HG02571 (cell line): ENCODE measurements around the gene CEP41.

ENCODE experiments used
- ATAC-seq: cut with Tn5 transposase; IDR thresholded peaks from one replicate; pipeline ENCODE4 v1.9.1; 2021; ENCODE audit warnings: mild to moderate bottlenecking, moderate library complexity; ENCODE audit not compliant: unreplicated experiment

The CEP41 gene

DNA sequence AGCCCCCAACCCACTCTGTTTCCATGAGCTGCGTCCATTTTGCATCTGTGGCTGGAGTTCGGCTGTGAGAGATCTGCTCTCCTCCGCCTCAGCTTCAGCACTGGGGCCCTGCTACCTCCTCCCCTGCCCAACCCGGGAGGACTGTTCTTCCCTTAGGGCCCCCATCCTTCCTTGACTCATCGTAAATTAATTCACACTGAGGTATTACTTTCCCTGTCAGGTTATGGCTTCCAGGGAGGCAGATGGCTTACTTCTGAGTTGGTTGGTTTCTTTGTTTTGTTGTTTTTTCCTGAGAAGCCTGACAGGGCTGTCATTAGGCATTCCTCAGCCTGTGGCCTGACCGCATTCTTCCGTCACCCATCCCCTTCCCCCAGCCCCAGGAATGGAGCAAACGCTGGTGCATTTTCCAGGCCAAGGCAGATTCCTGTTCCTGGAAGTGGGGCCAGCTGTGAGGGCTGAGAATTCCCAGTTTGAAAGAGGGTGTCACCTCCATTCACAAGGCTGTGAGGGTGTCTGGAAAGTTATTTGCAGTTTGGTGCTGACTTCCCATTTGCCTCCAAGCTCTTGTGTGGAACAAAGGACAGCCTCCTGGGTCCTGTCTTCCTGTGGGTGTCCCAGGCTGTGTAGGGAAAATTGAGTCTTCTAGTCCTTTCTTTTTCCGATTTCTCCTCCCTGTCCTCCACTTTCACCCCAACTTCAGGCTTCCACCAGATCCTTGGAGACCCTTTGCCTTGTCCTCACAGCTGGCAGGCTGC is 84.5 kb downstream of the CEP41 start:
- no peak for ATAC-seq

DNA sequence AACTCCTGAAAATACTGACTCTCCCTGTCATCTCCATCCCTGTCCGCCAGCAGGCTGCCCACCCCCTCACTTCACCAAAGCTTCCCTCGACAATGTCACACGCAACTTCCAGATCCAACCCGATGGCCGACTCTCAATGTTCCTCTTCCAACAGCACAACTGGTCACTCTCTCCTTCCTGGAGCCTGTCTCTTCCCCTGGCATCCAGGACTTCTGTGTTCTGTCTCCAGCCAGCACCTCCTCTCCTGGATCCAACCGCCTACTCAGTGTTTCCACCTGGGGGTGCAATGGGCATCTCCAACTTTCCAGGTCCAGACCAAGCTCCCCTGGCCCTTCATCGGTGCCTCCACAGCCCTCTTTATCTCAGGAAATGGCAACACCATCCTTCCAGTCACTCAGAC is 87.6 kb downstream of the CEP41 start:
- no peak for ATAC-seq

DNA sequence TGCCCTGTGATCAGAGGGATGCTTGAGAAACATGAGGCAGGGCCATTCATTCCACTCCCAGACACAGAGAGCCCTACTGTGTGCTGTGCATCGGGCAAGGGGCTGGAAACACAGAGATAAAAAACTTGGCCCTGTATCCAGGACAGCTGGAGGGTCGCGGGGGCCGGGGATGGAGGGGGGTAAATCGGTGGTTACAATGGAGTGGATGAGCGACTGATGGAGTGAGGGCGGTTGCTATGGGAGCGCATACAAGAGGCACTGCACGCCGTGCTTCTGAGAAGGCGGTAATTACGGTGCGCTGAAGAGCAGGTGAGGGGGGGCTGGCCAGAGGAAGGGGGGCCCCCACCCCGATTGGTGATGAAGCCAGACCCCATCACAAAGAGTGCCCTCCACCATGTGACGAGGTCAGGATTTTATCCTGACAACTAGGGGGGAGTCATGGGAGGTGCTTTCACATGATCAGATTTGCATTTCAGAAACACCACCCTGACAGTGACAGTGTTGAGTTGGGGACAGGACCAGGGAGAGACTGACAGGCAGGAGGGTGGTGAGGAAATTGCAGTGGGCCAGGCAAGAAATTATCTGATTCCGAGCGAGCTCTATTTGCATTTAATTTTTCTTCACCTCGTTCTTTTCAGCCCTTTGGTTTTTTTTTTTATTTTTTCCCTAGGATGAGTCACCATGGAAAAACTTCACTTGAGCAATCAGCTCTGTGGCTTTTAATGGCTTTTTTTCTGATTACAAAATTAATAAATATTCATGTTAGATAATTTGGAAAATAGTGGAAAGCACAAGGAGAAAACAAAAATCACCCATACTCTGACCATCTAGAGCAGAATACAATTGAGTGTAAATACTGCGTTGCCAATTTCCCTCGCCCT is 88.4 kb downstream of the CEP41 start:
- ATAC-seq: no peak

DNA sequence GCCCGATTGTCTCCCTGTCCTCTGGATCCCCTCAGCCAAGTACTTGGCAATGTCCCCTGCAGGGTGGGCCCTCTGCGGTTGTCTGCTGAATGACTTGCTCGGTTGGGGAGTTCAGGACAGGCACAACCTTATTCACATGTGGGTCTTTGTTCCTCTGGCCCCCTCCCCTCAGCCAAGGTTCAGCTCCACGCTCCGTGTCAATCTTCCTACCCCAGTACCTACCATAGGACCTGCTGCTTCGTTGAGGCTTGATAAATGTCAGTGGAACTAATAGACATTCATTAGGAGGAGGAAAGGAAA is 89.1 kb downstream of the CEP41 start:
- ATAC-seq: no peak

DNA sequence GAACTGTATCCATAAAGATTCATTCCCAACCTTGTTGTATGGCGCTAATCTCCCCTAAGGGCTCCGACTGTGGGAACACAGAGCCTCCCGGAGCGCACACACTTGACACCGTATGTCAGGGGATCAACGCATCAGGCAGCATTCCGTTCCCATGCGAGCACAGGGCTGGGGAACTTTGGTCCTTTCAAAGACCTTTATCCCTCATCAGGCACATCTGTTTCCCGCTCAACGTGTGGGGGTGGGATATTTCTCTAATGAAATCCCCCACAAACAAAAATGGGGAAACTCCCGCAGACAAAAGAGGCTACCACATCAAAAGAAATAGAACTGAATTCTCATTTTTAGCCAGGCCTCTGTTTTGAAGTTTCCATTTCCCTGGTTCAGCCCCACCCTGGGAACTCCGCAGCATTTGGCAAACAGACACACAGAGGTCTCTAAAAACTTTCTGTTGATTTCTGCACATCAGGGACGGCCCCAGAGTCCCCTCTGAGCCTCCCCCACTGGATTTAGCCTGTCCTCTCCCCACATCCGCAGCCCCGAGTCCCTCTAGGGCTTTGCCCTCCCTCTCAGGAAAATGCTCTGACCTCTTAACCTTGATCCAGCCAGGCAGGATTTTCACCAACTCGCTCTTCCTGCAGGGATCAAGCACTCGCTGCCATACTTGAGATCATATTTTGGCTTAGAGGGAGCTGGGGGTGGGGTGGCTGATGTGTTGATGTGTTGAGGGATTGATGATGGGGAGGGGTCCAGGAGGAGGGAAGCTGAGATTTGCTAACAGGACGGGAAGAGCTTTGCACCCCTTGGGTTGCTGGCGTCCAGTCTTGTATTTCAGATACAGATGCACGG is 89.6 kb downstream of the CEP41 start:
- no peak for ATAC-seq

DNA sequence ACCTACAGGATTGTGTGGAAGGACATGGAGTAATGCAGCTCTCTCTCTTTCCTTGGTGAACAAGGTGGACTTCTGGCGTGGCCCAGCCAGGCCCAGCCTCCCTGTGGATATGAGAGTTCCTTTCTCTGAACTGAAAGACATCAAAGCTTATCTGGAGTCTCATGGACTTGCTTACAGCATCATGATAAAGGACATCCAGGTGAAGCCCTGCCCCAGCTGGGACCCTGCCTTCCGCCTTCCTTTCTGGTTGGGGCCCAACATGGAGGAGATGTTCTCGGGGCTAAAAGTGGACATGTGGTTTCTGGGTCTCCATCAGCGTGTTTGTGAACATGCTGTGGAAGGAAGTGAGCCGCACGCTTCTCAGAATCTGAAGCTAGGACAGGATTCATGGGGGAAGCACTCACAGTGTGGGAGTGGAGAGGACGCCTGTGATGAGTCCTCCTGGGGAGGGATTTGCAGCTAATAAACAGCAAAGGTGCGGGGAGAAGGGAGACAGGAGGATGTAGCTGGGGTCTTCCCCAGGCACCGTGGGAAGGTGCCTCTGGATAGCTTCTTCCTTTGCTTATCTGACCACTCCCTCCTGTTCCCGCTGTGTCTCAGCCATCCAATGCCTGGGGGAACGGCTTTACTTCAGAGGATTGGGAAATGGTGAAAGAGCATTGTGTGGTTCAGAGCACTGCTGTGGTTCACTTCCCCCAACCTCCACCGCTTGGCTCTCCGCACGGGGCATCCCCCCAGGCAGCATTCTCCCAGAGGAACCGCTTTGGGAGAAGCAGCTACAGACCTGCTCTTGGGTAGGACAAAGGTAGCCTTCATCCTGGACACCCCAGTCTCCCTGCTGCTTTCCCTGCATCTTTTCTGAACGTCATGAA is 90.7 kb downstream of the CEP41 start:
- ATAC-seq: no peak

DNA sequence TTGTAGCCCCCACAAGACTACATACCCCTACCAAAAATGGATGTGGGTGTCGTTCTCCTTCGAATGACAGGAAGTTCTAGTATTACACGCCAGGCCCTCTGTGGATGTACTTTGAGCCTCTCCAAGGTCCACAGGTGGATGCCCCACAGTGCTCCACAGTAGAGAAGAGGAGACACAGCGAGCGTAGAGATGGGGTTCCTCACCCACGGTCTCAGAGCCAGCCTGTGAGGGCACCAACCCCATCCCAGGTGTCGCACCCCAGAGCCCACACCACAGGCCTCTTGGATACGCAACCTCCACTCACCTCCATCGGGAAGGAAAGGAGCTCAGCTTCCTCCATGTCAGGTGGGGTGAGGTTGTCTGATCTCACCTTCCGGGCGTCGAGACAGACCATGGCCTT is 93.9 kb downstream of the CEP41 start:
- ATAC-seq: no peak

DNA sequence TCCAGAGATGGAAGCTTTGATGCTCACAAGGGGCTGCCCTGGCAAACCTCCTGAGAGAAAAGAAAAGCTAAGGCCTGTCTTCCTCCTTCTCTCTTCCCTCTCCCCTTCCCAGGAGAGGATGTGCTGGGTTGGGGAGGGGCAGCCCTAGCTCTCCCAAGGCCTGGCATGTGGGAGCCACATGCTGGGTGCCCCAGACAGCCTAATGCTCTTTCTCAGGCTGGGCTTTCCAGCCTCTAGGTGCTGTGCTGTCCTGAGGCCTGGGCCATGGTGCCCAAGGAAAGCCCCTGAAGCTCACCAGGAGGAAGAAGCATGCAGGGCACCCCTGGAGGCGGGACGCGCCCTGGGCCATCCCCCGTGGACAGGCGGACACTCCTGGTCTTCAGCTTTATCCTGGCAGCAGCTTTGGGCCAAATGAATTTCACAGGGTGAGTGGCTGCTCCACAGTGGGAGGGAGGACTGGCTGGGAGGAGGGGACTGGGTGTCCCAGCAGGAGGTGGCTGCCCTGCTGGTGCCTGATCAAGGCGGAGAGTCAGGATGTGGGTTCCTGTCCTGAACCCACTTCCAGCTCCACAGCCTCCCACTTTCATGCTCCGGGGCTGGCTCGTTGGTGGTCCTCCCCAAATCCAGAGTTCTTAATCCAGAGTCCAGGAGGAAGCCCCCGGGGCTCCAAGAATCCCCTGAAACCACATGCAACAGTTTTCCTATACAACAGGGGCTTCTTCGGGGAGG is 94.5 kb downstream of the CEP41 start:
- no peak for ATAC-seq

DNA sequence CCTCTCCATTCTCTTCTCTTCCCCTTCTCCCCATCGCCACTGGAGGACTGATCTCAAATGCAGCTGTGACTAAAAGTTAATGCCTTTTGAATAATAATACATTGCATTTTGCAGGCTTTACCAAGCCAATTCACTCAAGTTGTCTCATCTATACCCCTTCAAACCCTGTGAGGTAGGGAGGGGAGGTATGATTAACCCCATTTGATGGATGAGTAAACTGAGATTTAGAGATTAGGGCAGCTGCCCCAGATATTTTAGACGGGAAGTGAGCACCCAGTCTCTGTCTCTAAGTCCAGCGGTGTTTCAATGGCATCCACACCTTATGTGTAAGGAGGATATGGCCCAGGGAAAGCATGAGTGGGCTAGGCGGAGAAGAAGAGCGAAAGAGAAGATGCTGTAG is 95.1 kb downstream of the CEP41 start:
- ATAC-seq: no peak

DNA sequence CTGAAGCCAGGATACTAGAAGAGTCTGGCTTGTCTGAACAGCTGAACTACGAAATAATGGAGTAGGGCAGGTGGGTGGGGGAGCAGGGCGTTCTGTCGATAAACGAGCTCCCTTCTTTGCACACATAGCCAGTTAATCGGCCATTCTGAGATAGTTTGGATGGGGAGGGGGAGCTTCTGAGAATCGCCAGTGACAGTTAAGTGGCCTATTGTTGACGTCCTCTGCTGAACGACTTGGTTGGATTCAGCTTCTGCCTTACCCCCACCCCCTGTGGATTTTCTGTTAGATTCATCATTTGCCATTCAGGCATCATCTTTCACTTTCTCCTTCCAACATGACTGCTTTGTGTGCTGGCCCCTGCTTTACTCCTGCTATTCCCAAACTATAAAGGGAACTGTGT is 95.7 kb downstream of the CEP41 start:
- no peak for ATAC-seq

DNA sequence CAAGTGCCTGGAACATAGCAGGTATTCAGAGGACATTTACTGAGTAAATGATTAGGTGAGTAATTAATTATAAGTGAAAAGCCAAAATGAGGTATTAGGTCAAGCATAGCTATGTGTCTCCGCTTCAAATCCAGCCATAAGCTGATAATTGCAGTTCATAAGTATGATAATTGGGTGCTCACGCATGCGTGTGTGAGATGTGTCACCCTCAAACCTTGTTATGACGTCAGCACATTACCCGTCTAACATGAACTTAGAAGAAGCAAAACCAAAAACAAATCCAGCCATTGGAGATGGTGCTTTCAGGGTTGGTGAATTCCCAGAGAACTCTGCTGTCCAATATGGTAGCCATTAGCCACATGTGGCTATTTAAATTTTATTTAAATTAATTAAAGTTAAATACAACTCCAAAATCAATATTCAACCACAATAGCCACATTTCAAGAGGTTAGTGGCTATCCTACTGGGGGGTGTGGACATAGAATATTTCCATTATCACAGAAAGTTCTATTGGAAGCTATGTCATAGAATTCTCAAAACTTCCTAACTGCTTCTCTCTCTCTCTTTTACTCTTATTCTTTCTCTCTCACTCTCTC is 96.4 kb downstream of the CEP41 start, which contains the start of gene CPA5:
CPA5 (plus strand) TSS at position 546 of the 596 bp plus-strand sequence. CDS start 1,670 bp downstream, outside the sequence.
- no peak for ATAC-seq
